ENCODE results near the gene PGK2.

PGK2 gene

GRCh38 chr6:49736017-49736508 is 51.0 kb downstream of the PGK2 start:
- no peak for DNase-seq (ENCODE audit: low spot score)

All from GM03348 (cell line).